ENCODE results near the gene DMGDH.

- TF ChIP-seq, protein P1, sequence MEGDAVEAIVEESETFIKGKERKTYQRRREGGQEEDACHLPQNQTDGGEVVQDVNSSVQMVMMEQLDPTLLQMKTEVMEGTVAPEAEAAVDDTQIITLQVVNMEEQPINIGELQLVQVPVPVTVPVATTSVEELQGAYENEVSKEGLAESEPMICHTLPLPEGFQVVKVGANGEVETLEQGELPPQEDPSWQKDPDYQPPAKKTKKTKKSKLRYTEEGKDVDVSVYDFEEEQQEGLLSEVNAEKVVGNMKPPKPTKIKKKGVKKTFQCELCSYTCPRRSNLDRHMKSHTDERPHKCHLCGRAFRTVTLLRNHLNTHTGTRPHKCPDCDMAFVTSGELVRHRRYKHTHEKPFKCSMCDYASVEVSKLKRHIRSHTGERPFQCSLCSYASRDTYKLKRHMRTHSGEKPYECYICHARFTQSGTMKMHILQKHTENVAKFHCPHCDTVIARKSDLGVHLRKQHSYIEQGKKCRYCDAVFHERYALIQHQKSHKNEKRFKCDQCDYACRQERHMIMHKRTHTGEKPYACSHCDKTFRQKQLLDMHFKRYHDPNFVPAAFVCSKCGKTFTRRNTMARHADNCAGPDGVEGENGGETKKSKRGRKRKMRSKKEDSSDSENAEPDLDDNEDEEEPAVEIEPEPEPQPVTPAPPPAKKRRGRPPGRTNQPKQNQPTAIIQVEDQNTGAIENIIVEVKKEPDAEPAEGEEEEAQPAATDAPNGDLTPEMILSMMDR (IDR thresholded peaks at IDR 0.05) = no peak
- TF ChIP-seq ZFX (IDR thresholded peaks at IDR 0.05; ENCODE audit: borderline replicate concordance) = no peak
Measured at GRCh38 chr5:79001471-79001870, 68.0 kb downstream of the DMGDH start.
